ENCODE measurements around the gene CLASRP.
A peak's percentile ranks its signal among the peaks of the same experiment; 100 is the strongest.

The CLASRP gene

GRCh38 chr19:45071545-45071938 lies 32.7 kb downstream of the CLASRP start:
- H3K36me3 ChIP-seq, result peaks cover 40 to 59% (median 48%) of the 10 kb centered on the region in 3 donors

GRCh38 chr19:45071969-45072790 lies 33.3 kb downstream of the CLASRP start:
- TF ChIP-seq CTCF (IDR thresholded peaks at IDR 0.05), result no peak
- H3K27ac ChIP-seq, result no peak overlapping the region
- DNase-seq, result no peak
- H3K9me3 ChIP-seq, result no peaks in the 10 kb centered on the region
- H3K4me1 ChIP-seq, result peaks cover 0 to 56% (median 10%) of the 10 kb centered on the region in 4 donors
- no peaks in the 10 kb centered on the region for H3K27me3 ChIP-seq
- H3K4me3 ChIP-seq, result no peak overlapping the region
- intact Hi-C loops (cut with DNase I; ENCODE audit: low total_unique reads), result no loop called here
- peaks cover 36 to 53% (median 41%) of the 10 kb centered on the region in 3 donors for H3K36me3 ChIP-seq

More at GRCh38 chr19:45071545-45071938, 32.7 kb downstream of the CLASRP start:
- TF ChIP-seq CTCF (IDR thresholded peaks at IDR 0.05), result no peak
- Histone ChIP-seq H3K4me1 (peaks cover 0 to 50% (median 5%) of the 10 kb centered on the region in 4 donors), H3K27me3 (no peaks in the 10 kb centered on the region), H3K27ac (no peak overlapping the region), H3K9me3 (no peaks in the 10 kb centered on the region), H3K4me3 (no peak overlapping the region)
- DNase-seq, result no peak
- intact Hi-C loops (cut with DNase I; ENCODE audit: low total_unique reads), result no loop called here

GRCh38 chr19:45074744-45075300 lies 36.0 kb downstream of the CLASRP start:
- Histone ChIP-seq H3K27ac (peak overlapping the region; percentile 27 to 66), H3K4me1 (peaks cover 0 to 59% (median 19%) of the 10 kb centered on the region in 4 donors), H3K36me3 (peaks cover 14 to 27% (median 15%) of the 10 kb centered on the region in 3 donors), H3K4me3 (peak overlapping the region in 1 of 2 donors; percentile 57), H3K27me3 (no peaks in the 10 kb centered on the region), H3K9me3 (no peaks in the 10 kb centered on the region)
- TF ChIP-seq CTCF (IDR thresholded peaks at IDR 0.05), result no peak
- intact Hi-C loops (cut with DNase I; ENCODE audit: low total_unique reads), result no loop called here
- DNase-seq, result no peak

GRCh38 chr19:45075301-45076028 lies 36.6 kb downstream of the CLASRP start:
- intact Hi-C loops (cut with DNase I; ENCODE audit: low total_unique reads), result no loop called here
- H3K4me3 ChIP-seq, result peak overlapping the region; percentile 52 to 57
- peaks cover 7 to 20% (median 8%) of the 10 kb centered on the region in 3 donors for H3K36me3 ChIP-seq
- H3K27ac ChIP-seq, result peak overlapping the region; percentile 27 to 66
- no peaks in the 10 kb centered on the region for H3K27me3 ChIP-seq
- H3K9me3 ChIP-seq, result no peaks in the 10 kb centered on the region
- peak; percentile 76 to 88 for DNase-seq
- TF ChIP-seq CTCF (IDR thresholded peaks at IDR 0.05), result no peak
- H3K4me1 ChIP-seq, result peaks cover 0 to 62% (median 25%) of the 10 kb centered on the region in 4 donors

- Histone ChIP-seq H3K4me1 (peaks cover 0 to 63% (median 29%) of the 10 kb centered on the region in 4 donors), H3K27ac (peak within 1 kb of the TSS; percentile 27 to 66)
These were observed 37.4 kb downstream of the CLASRP start, which contains the start of gene ZNF296 for GRCh38 chr19:45076029-45076850. Gene ZNF296 (minus strand): TSS chr19:45076478. CDS start chr19:45076373, 105 bp downstream.

More at GRCh38 chr19:45076029-45076850, 37.4 kb downstream of the CLASRP start, which contains the start of gene ZNF296:
- DNase-seq, result peak; percentile 73 to 86
- Histone ChIP-seq H3K36me3 (peaks cover 0 to 12% (median under 1%) of the 10 kb centered on the region in 3 donors), H3K9me3 (no peaks in the 10 kb centered on the region), H3K4me3 (peak within 1 kb of the TSS; percentile 52 to 57), H3K27me3 (no peaks in the 10 kb centered on the region)
- intact Hi-C loops (cut with DNase I; ENCODE audit: low total_unique reads), result no loop called here
- TF ChIP-seq CTCF (IDR thresholded peaks at IDR 0.05), result no peak
